GM12891 (cell line): ENCODE measurements around the gene PCDH9.

Experiments
- POLR2A ChIP-seq: IDR thresholded peaks from 2 replicates; pipeline ENCODE4 v1.6.1; 2011; ENCODE audit warnings: low read depth, low read length, control low read depth
- POLR2AphosphoS5 ChIP-seq: IDR thresholded peaks from 2 replicates; pipeline ENCODE4 v1.6.1; 2011; ENCODE audit warnings: low read depth, low read length, control low read depth

- no peak for TF ChIP-seq POLR2A
- no peak for TF ChIP-seq POLR2AphosphoS5
These were observed 770.5 kb downstream of the PCDH9 start for GRCh38 chr13:66459634-66460033.
